Astrocyte (in vitro differentiated cells and primary cell): ENCODE results near the gene BACH2. TPM values are rescaled to one million over a fixed set of nuclear protein-coding genes. Genes with fewer than 3 reads are reported as not detected.
A peak's percentile ranks its signal among the peaks of the same experiment; 100 is the strongest.

Source experiments
- DNase-seq: peaks from one replicate; pipeline ENCODE4 v3.0.0-alpha.2; 2010; ENCODE audit warnings: low read depth
- FAIRE-seq: peaks from 2 replicates; lab custom pipeline; 2011; peaks lifted over from hg19 to GRCh38; lab: Jason Lieb, UNC
- H2AFZ ChIP-seq: 2 replicates; pipeline ENCODE4 v1.6.0; 2012; ENCODE audit warnings: low read depth, low read length, inconsistent platforms
- H3K27ac ChIP-seq: 2 replicates; pipeline ENCODE4 v1.5.1; 2011; ENCODE audit warnings: low read depth, low read length, inconsistent platforms
- H3K27me3 ChIP-seq: 2 replicates; pipeline ENCODE4 v1.6.0; 2011; ENCODE audit warnings: low read length, inconsistent platforms; ENCODE audit not compliant: insufficient read depth
- H3K36me3 ChIP-seq: 2 replicates; pipeline ENCODE4 v1.5.1; 2011; ENCODE audit warnings: low read length, inconsistent platforms; ENCODE audit not compliant: insufficient read depth
- H3K4me1 ChIP-seq: 2 replicates; pipeline ENCODE4 v1.5.1; 2011; ENCODE audit warnings: low read length, inconsistent platforms; ENCODE audit not compliant: insufficient read depth
- H3K4me2 ChIP-seq: 2 replicates; pipeline ENCODE4 v1.6.0; 2012; ENCODE audit warnings: low read length, inconsistent platforms
- H3K4me3 ChIP-seq: 2 replicates; pipeline ENCODE4 v1.5.1; 2011; ENCODE audit warnings: low read depth, mild to moderate bottlenecking, low read length, inconsistent platforms; ENCODE audit not compliant: insufficient read depth
- H3K79me2 ChIP-seq: 2 replicates; pipeline ENCODE4 v1.6.0; 2012; ENCODE audit warnings: mild to moderate bottlenecking, low read length, inconsistent platforms; ENCODE audit not compliant: insufficient read depth
- H3K9ac ChIP-seq: 2 replicates; pipeline ENCODE4 v1.6.0; 2012; ENCODE audit warnings: mild to moderate bottlenecking, low read length, inconsistent platforms
- H3K9me3 ChIP-seq: 2 replicates; pipeline ENCODE4 v1.5.1; 2012; ENCODE audit warnings: low read depth, mild to moderate bottlenecking, low read length, inconsistent platforms; ENCODE audit not compliant: insufficient read depth
- H4K20me1 ChIP-seq: 2 replicates; pipeline ENCODE4 v1.6.0; 2012; ENCODE audit warnings: low read length, inconsistent platforms; ENCODE audit not compliant: insufficient read depth
- H3K27ac Mint-ChIP-seq: one replicate; pipeline ENCODE4 v1.8.0; 2021; ENCODE audit warnings: mild to moderate bottlenecking, mixed read lengths; ENCODE audit not compliant: unreplicated experiment
- H3K27me3 Mint-ChIP-seq: one replicate; pipeline ENCODE4 v1.8.0; 2021; ENCODE audit warnings: low read depth, mixed read lengths; ENCODE audit not compliant: unreplicated experiment
- H3K36me3 Mint-ChIP-seq: one replicate; pipeline ENCODE4 v1.8.0; 2021; ENCODE audit warnings: low read depth, mixed read lengths; ENCODE audit not compliant: unreplicated experiment
- H3K4me1 Mint-ChIP-seq: one replicate; pipeline ENCODE4 v1.8.0; 2021; ENCODE audit warnings: low read depth, mixed read lengths; ENCODE audit not compliant: unreplicated experiment
- H3K4me3 Mint-ChIP-seq: one replicate; pipeline ENCODE4 v1.8.0; 2021; ENCODE audit warnings: mild to moderate bottlenecking, moderate library complexity, mixed read lengths; ENCODE audit not compliant: unreplicated experiment
- H3K9me3 Mint-ChIP-seq: one replicate; pipeline ENCODE4 v1.8.0; 2021; ENCODE audit warnings: mild to moderate bottlenecking, mixed read lengths; ENCODE audit not compliant: unreplicated experiment
- CTCF ChIP-seq: IDR thresholded peaks from 2 replicates; pipeline ENCODE4 v1.5.1; 2011; ENCODE audit warnings: low read depth, mild to moderate bottlenecking, inconsistent platforms, low read length, moderate library complexity; ENCODE audit not compliant: insufficient read depth
- EZH2 ChIP-seq: IDR thresholded peaks from 2 replicates; pipeline ENCODE4 v1.6.1; 2012; ENCODE audit warnings: mild to moderate bottlenecking, low read length, inconsistent platforms; ENCODE audit not compliant: insufficient read depth
- total RNA-seq: library from RNA; stranded (reverse); gene quantifications from 2 replicates; pipeline ENCODE4 v1.2.1, GENCODE V29; 2021

The BACH2 gene
- total RNA-seq, 1 donor from 2014 or later, result 17.5 TPM

- peaks cover 22% of the 10 kb centered on the region for H3K36me3 Mint-ChIP-seq
- DNase-seq (no peak), FAIRE-seq (no peak)
- H3K9me3 Mint-ChIP-seq, result peaks cover 10% of the 10 kb centered on the region
- no peak overlapping the region for H3K27ac ChIP-seq
- H2AFZ ChIP-seq, result no peak overlapping the region
- no peaks in the 10 kb centered on the region for H3K27me3 ChIP-seq
- peaks cover 16% of the 10 kb centered on the region for H3K4me1 Mint-ChIP-seq
- no peak overlapping the region for H3K4me3 ChIP-seq
- H4K20me1 ChIP-seq, result no peaks in the 10 kb centered on the region
- H3K36me3 ChIP-seq, result no peaks in the 10 kb centered on the region
- no peaks in the 10 kb centered on the region for H3K9me3 ChIP-seq
- no peaks in the 10 kb centered on the region for H3K79me2 ChIP-seq
- no peak overlapping the region for H3K4me3 Mint-ChIP-seq
- no peak overlapping the region for H3K27ac Mint-ChIP-seq
- no peak overlapping the region for H3K4me2 ChIP-seq
- H3K9ac ChIP-seq, result no peak overlapping the region
- no peak for TF ChIP-seq EZH2
- TF ChIP-seq CTCF, result no peak
- H3K4me1 ChIP-seq, result peaks cover 11% of the 10 kb centered on the region
- no peaks in the 10 kb centered on the region for H3K27me3 Mint-ChIP-seq
Observed at GRCh38 chr6:90199900-90200299, 96.7 kb downstream of the BACH2 start.

GRCh38 chr6:90198758-90199425, 97.8 kb downstream of the BACH2 start:
- Mint-ChIP-seq H3K9me3 (peaks cover 10% of the 10 kb centered on the region), H3K36me3 (peaks cover 19% of the 10 kb centered on the region), H3K4me3 (no peak overlapping the region), H3K27me3 (no peaks in the 10 kb centered on the region), H3K27ac (no peak overlapping the region), H3K4me1 (peaks cover 24% of the 10 kb centered on the region)
- TF ChIP-seq CTCF (no peak), EZH2 (no peak)
- H3K27me3 ChIP-seq, result no peaks in the 10 kb centered on the region
- H3K9ac ChIP-seq, result no peak overlapping the region
- H3K4me1 ChIP-seq, result peaks cover 18% of the 10 kb centered on the region
- FAIRE-seq (no peak), DNase-seq (no peak)
- no peak overlapping the region for H3K4me2 ChIP-seq
- no peaks in the 10 kb centered on the region for H4K20me1 ChIP-seq
- no peak overlapping the region for H2AFZ ChIP-seq
- H3K36me3 ChIP-seq, result no peaks in the 10 kb centered on the region
- no peak overlapping the region for H3K27ac ChIP-seq
- H3K9me3 ChIP-seq, result no peaks in the 10 kb centered on the region
- H3K79me2 ChIP-seq, result no peaks in the 10 kb centered on the region
- no peak overlapping the region for H3K4me3 ChIP-seq

GRCh38 chr6:90197854-90198496, 98.7 kb downstream of the BACH2 start:
- no peak overlapping the region for H3K27ac Mint-ChIP-seq
- Histone ChIP-seq H3K4me2 (no peak overlapping the region), H4K20me1 (no peaks in the 10 kb centered on the region), H3K27ac (no peak overlapping the region), H3K9me3 (no peaks in the 10 kb centered on the region), H3K4me1 (peaks cover 21% of the 10 kb centered on the region), H3K27me3 (no peaks in the 10 kb centered on the region), H3K9ac (no peak overlapping the region), H3K36me3 (no peaks in the 10 kb centered on the region), H2AFZ (no peak overlapping the region), H3K4me3 (no peak overlapping the region), H3K79me2 (no peaks in the 10 kb centered on the region)
- H3K36me3 Mint-ChIP-seq, result peaks cover 19% of the 10 kb centered on the region
- TF ChIP-seq EZH2, result no peak
- no peak for TF ChIP-seq CTCF
- no peak overlapping the region for H3K4me3 Mint-ChIP-seq
- H3K27me3 Mint-ChIP-seq, result no peaks in the 10 kb centered on the region
- DNase-seq (peak; percentile 94), FAIRE-seq (no peak)
- peaks cover 10% of the 10 kb centered on the region for H3K9me3 Mint-ChIP-seq
- peaks cover 31% of the 10 kb centered on the region for H3K4me1 Mint-ChIP-seq
